Caco-2 (cell line): ENCODE results near the gene KIAA0825. TPM values are rescaled to one million over a fixed set of nuclear protein-coding genes. Genes with fewer than 3 reads are reported as not detected.
A peak's percentile ranks its signal among the peaks of the same experiment; 100 is the strongest.

Experiments
- BruUV-seq: library from RNA; stranded (reverse); fragments of 400-500 nt; replicated peaks from 2 replicates; lab custom pipeline; 2021; lab: Mats Ljungman, UMichigan
- CTCF ChIA-PET: fragments of 300-600 bp; sonication (Branson Sonifier 250); formaldehyde crosslinking; loops from one replicate; lab custom pipeline; 2022; ENCODE audit warnings: antibody characterized with exemption; lab: Charles Lee
- POLR2A ChIA-PET: fragments of 300-600 bp; sonication (Branson Sonifier 250); formaldehyde crosslinking; loops from one replicate; lab custom pipeline; 2022; ENCODE audit warnings: antibody characterized with exemption; lab: Charles Lee
- DNase-seq, 2 experiments: peaks; one replicate each; pipeline versions ENCODE4 v3.0.0 to v3.0.0-alpha.2; 2020 to 2022
- H3K27me3 ChIP-seq: replicated peaks from 2 replicates; pipeline ENCODE4 v1.6.0; 2011; ENCODE audit warnings: low read length; ENCODE audit not compliant: control insufficient read depth, insufficient read depth
- H3K36me3 ChIP-seq: 2 replicates; pipeline ENCODE4 v1.5.1; 2011; ENCODE audit warnings: low read length; ENCODE audit not compliant: control insufficient read depth, insufficient read depth
- H3K4me1 ChIP-seq: fragments of 250-450 bp; sonication (Bioruptor Pico); 2 replicates; pipeline ENCODE4 v1.5.1; 2020; ENCODE audit warnings: mild to moderate bottlenecking
- H3K4me3 ChIP-seq: 2 replicates; pipeline ENCODE4 v1.5.1; 2011; ENCODE audit warnings: low read depth, mild to moderate bottlenecking, control low read depth, low read length
- H3K9me3 ChIP-seq: fragments of 250-450 bp; sonication (Bioruptor Pico); 2 replicates; pipeline ENCODE4 v1.5.1; 2020; ENCODE audit warnings: mild to moderate bottlenecking, moderate library complexity
- H3K27ac Mint-ChIP-seq: one replicate; pipeline ENCODE4 v1.8.0; 2022; ENCODE audit warnings: mixed read lengths; ENCODE audit not compliant: unreplicated experiment
- H3K27me3 Mint-ChIP-seq: one replicate; pipeline ENCODE4 v1.8.0; 2022; ENCODE audit warnings: mixed read lengths; ENCODE audit not compliant: insufficient read depth, unreplicated experiment
- H3K36me3 Mint-ChIP-seq: one replicate; pipeline ENCODE4 v1.8.0; 2022; ENCODE audit warnings: mild to moderate bottlenecking, mixed read lengths; ENCODE audit not compliant: insufficient read depth, unreplicated experiment
- H3K4me1 Mint-ChIP-seq: one replicate; pipeline ENCODE4 v1.8.0; 2022; ENCODE audit warnings: low read depth, mixed read lengths; ENCODE audit not compliant: unreplicated experiment
- H3K4me3 Mint-ChIP-seq: one replicate; pipeline ENCODE4 v1.8.0; 2022; ENCODE audit warnings: mild to moderate bottlenecking, moderate library complexity, mixed read lengths; ENCODE audit not compliant: unreplicated experiment
- H3K9me3 Mint-ChIP-seq: one replicate; pipeline ENCODE4 v1.8.0; 2022; ENCODE audit warnings: mixed read lengths; ENCODE audit not compliant: unreplicated experiment
- intact Hi-C: fragments of 100-400 bp; cut with micrococcal nuclease; formaldehyde crosslinking; loops from one replicate; pipeline ENCODE4 v1.10.0; 2022; ENCODE audit not compliant: unreplicated experiment
- total RNA-seq: library from RNA; stranded (reverse); gene quantifications from 2 replicates; pipeline ENCODE4 v1.2.3, GENCODE V29; 2022
- TF ChIP-seq, protein P1 (sequence below), 2 experiments: fragments of 200-600 bp in 1 of 2; IDR thresholded peaks; 1 replicate in 1 of 2; 2 replicates in 1 of 2; pipeline versions ENCODE4 v1.5.1 to v1.8.0; 2011 to 2022; ENCODE audit warnings: antibody characterized with exemption in 1 of 2, control low read depth in 1 of 2, inconsistent platforms in 1 of 2, low read depth in 1 of 2, low read length in 1 of 2, mild to moderate bottlenecking in 1 of 2, moderate library complexity in 1 of 2; ENCODE audit not compliant: insufficient read depth in 1 of 2, severe bottlenecking in 1 of 2, unreplicated experiment in 1 of 2

Gene KIAA0825
- total RNA-seq, 1 experiment from 2014 or later = 0.50 TPM

DNA sequence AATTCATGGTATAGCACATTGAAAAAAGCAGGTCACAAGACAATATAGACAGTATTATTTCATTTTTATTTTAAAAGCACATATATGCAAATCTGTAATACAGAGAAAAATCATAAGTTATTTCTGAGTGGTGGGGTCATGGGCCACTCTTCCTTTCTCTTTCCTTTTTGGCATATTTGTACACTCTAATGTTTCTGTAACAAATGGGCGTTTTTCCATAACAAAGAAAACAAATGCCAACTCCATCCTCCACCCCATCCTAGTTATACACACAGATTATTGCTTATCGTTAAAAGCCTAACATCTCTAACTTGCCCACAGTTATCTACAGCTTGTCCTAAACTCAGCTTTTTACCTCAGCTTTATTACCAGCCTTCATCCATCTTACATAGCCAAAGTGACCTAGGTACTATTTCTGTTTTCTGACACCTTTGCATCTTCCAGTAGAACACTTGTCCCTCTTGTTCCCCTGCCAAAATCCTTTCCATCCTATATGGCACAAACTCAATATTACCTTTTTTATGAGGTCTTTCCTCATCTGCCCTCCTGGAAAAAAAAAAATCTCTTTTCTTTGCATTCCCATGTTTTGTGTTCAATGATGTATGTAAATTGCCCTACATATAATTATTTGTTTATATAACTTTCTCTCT lies 4.1 kb downstream of the KIAA0825 start:
- ChIA-PET POLR2A (no interaction called here), CTCF (interaction anchor here (1.2 kb wide), 1 partner anchor 124 kb away, joined by 8 read pairs; no protein-coding TSS in a partner anchor)

DNA sequence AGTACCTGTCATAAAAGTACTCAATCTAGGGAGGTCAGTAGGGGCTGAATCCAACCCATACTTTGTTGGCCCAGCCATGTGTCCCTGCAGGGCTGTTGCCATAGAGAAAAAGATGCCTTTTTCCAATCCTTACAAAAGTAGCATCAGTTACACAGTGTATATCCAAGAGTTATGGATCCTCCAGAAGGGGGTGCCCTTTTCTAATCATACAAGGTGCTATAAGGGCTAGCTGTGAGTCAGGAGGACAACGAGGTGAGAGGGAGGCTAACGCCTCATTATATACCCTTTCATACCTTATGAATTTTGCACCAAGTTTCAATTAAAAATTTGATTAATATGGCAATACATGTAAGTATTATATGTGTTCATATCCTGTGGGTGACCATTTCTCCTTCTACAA lies 4.8 kb downstream of the KIAA0825 start:
- peaks cover 10% of the 10 kb centered on the region; the same call in 1 of the 2 replicates for H3K4me1 ChIP-seq
- H3K9me3 ChIP-seq = no peaks in the 10 kb centered on the region
- ChIA-PET CTCF (interaction anchor here (1.2 kb wide), 1 partner anchor 124 kb away, joined by 8 read pairs; no protein-coding TSS in a partner anchor), POLR2A (no interaction called here)
- no peak overlapping the region for H3K4me3 ChIP-seq
- Mint-ChIP-seq H3K27me3 (no peaks in the 10 kb centered on the region), H3K9me3 (no peaks in the 10 kb centered on the region), H3K27ac (no peak overlapping the region), H3K36me3 (no peaks in the 10 kb centered on the region), H3K4me3 (no peak overlapping the region), H3K4me1 (no peaks in the 10 kb centered on the region)
- H3K36me3 ChIP-seq = no peaks in the 10 kb centered on the region
- DNase-seq = peak in 1 of 2 experiments; percentile 35
- intact Hi-C loops = loop anchor here (1.0 to 2.0 kb wide), 2 partner anchors 125 to 171 kb away; no protein-coding TSS in a partner anchor
- H3K27me3 ChIP-seq = no peaks in the 10 kb centered on the region
- TF ChIP-seq, protein P1, sequence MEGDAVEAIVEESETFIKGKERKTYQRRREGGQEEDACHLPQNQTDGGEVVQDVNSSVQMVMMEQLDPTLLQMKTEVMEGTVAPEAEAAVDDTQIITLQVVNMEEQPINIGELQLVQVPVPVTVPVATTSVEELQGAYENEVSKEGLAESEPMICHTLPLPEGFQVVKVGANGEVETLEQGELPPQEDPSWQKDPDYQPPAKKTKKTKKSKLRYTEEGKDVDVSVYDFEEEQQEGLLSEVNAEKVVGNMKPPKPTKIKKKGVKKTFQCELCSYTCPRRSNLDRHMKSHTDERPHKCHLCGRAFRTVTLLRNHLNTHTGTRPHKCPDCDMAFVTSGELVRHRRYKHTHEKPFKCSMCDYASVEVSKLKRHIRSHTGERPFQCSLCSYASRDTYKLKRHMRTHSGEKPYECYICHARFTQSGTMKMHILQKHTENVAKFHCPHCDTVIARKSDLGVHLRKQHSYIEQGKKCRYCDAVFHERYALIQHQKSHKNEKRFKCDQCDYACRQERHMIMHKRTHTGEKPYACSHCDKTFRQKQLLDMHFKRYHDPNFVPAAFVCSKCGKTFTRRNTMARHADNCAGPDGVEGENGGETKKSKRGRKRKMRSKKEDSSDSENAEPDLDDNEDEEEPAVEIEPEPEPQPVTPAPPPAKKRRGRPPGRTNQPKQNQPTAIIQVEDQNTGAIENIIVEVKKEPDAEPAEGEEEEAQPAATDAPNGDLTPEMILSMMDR (IDR thresholded peaks at IDR 0.05; ENCODE audit: insufficient read depth in 1 of 2, low read depth in 1 of 2, low read length in 1 of 2, severe bottlenecking in 1 of 2, unreplicated experiment in 1 of 2) = peak in 1 of 2 experiments; percentile 33
- BruUV-seq = no TSS peak

More for the DNA sequence above, 4.1 kb downstream of the KIAA0825 start:
- no peaks in the 10 kb centered on the region for H3K36me3 ChIP-seq
- Mint-ChIP-seq H3K4me1 (no peaks in the 10 kb centered on the region), H3K36me3 (no peaks in the 10 kb centered on the region), H3K27me3 (no peaks in the 10 kb centered on the region), H3K27ac (no peak overlapping the region), H3K9me3 (no peaks in the 10 kb centered on the region), H3K4me3 (no peak overlapping the region)
- H3K4me1 ChIP-seq = peaks cover 10% of the 10 kb centered on the region; the same call in 1 of the 2 replicates
- intact Hi-C loops = no loop called here
- H3K4me3 ChIP-seq = no peak overlapping the region
- no peak for DNase-seq
- TF ChIP-seq, protein P1 (IDR thresholded peaks at IDR 0.05; ENCODE audit: insufficient read depth in 1 of 2, low read depth in 1 of 2, low read length in 1 of 2, severe bottlenecking in 1 of 2, unreplicated experiment in 1 of 2) = no peak
- H3K9me3 ChIP-seq = no peaks in the 10 kb centered on the region
- no peaks in the 10 kb centered on the region for H3K27me3 ChIP-seq
- BruUV-seq = no TSS peak

DNA sequence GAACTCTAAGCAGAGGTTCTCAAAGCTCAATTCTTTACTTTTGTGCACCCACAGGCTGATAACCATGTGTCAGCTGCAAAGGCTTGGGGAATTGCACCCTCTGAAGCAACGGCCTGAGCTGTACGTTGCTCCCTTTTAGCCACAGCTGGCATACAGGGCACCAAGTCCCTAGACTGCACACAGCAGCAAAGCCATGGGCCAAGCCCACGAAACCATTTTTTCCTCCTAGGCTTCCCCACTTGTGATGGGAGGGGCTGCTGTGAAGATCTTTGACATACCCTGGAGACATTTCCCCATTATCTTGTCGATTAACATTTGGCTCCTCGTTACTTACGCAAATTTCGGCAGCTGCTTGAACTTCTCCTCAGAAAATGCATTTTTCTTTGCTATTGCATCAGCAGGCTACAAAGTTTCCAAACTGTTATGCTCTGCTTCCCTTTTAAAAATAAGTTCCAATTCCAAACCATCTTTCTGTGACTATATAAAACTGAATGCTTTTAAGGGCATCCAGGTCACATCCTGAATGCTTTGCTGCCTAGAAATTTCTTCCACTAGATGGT lies 23.0 kb downstream of the KIAA0825 start:
- TF ChIP-seq, protein P1 (IDR thresholded peaks at IDR 0.05; ENCODE audit: insufficient read depth in 1 of 2, low read depth in 1 of 2, low read length in 1 of 2, severe bottlenecking in 1 of 2, unreplicated experiment in 1 of 2) = no peak
- POLR2A ChIA-PET = no interaction called here

More for the DNA sequence above, 23.0 kb downstream of the KIAA0825 start:
- CTCF ChIA-PET = no interaction called here
- Histone ChIP-seq H3K9me3 (no peaks in the 10 kb centered on the region), H3K36me3 (no peaks in the 10 kb centered on the region), H3K27me3 (no peaks in the 10 kb centered on the region), H3K4me3 (no peak overlapping the region), H3K4me1 (no peaks in the 10 kb centered on the region)
- no TSS peak for BruUV-seq
- no peak overlapping the region for H3K4me3 Mint-ChIP-seq
- no peak overlapping the region for H3K27ac Mint-ChIP-seq
- H3K36me3 Mint-ChIP-seq = no peaks in the 10 kb centered on the region
- no peaks in the 10 kb centered on the region for H3K4me1 Mint-ChIP-seq
- no peak for DNase-seq
- no peaks in the 10 kb centered on the region for H3K27me3 Mint-ChIP-seq
- intact Hi-C loops = no loop called here
- H3K9me3 Mint-ChIP-seq = no peaks in the 10 kb centered on the region
